Activated naive CD4-positive, alpha-beta T cell treated with anti-CD3 and anti-CD28 coated beads, Interleukin-2, amount 50 U/mL, for 16 hours (primary cell): Measurements from ENCODE around the gene HIRA.
"Not testable (repeated sequence)": the region's sequence is repeated elsewhere in the genome, so short reads cannot be mapped to it uniquely, and the experiment has no call there.

Experiments used
- DNase-seq: peaks from one replicate; pipeline ENCODE4 v3.0.0-alpha.2; 2020

The HIRA gene

GRCh38 chr22:19442166-19442565, 10.6 kb upstream of the HIRA start:
- DNase-seq, result no peak

- no peak for DNase-seq
Observed at GRCh38 chr22:19440411-19441195, 9.1 kb upstream of the HIRA start.

GRCh38 chr22:19438298-19438697, 6.8 kb upstream of the HIRA start:
- no peak for DNase-seq

DNA sequence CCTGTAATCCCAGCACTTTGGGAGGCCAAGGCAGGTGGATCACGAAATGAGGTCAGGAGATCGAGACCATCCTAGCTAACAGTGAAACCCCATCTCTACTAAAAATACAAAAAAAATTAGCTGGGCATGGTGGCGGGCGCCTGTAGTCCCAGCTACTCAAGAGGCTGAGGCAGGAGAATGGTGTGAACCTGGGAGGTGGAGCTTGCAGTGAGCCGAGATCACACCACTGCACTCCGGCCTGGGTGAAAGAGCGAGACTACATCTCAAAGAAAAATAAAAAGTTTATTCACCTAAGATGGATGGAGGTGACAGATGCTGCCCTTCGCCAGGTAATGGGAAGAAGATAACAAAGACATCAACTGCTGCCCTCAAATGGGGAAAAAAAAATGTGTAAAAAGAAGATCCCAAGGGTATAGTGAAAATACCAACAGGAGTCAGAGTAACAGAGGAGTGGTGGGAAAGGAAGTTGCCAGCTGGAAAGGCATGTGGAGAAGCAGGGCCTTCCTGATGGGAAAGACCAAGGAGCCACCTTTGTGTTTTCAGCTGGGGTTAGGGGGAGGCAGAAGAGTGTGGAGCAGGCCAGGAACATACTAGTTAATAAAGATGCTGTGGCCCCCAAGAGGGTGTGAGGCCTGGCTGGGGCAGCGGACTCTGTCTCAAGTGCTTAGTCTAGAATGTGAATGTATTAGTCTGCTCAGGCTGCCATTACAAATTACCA, 5.1 kb upstream of the HIRA start:
- not testable (repeated sequence) for DNase-seq

DNA sequence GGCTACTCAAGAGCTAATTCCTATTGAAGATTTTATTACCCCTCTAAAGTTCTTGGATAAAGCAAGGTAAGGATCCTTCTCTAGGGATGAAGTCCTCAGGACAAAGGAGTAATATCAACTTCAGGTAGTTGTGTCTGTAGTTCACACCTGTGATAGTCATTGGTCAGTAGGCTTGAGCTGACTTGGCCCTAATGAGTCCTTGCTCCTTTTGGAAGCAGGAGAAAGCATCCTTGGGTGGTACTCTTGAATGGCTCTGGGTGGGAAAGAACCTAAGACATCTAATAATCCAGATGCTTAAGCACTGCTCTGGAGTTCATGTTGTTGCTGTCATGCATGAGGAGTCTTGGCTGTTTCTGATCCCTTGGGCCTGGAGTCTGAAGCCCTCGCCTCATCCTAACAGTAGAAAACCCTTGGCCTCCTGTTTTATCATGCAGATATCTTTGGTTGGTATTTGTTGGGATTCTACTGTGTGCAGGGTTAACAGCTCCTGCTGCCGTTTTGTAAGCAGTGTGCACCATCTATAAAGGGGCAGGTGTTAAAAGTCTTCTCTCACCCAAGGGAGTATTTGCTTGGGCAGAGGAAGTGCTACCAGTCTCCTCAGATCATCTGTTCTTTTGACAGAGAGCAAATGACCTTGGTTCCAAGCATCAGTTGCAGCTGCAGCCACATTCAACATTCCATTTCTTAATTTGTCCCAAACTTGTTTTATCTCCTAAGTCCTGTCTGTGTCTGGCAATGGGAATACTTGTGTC, 3.5 kb upstream of the HIRA start:
- DNase-seq, result no peak

DNA sequence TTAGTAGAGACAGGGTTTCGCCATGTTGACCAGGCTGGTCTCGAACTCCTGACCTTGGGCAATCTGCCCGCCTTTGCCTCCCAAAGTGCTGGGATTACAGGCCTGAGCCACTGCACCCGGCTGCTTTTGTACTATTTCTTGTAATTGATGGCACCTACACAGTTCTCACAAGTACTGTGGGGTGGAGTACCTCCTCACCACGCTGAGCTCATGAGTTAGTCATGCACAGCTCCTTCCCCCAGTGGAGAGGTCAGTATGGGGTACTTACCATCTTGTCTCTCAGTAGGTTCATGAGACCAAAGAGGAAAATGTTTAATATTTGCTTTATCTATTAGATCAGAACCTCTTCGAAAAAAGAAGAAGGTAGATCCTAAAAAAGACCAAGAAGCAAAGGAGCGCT, 2.9 kb upstream of the HIRA start:
- DNase-seq, result no peak

GRCh38 chr22:19432133-19432851, 759 bp upstream of the HIRA start, which contains the start of gene MRPL40:
MRPL40 (plus strand) TSS chr22:19432545; CDS start chr22:19432555, 10 bp downstream.
- peak; percentile 92 for DNase-seq

- DNase-seq, result peak; percentile 24
Observed at GRCh38 chr22:19430890-19431541, 517 bp downstream of the HIRA start.

DNA sequence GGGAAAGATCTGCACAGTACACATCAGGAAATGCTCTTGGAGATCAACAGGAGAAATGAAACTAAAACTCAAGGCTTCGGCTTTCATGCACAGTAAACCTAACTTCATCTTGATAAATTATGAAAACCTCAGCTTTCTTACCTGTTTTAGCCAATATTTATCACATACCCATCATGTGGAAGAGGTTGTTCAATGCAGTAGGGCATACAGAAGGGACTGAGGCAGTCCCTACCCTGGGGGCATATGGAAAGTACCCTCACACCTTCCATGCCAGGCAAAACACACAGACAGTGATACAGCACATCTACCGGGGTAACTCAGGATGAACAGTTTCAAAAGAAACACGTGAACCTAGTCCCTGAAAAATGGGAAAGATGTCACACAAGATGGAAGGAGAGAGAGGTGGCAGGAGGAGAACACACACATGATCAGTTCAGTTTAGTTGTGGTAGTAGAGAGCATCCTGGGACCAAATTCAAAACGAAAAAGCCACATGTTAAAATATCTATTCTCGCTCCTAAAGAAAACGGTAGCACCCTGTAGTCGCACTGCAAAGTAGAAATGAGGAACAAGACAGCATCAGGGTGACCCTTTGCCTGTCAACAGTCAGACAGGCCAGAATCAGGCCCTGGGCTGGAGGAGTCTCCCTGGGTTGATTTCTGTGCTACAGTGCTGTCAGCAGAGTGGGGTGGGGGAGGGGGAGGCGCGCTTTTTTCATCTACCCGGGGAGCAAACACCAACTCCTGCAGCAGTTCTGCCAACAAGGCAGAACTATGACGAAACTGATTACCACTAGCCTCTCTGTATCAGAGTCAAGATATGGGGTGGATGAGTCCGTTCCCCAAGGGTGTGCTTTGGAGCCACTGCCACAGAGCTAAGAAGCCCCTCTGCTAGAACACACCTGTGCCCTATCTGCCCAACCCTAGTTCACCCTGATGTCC, 1.3 kb downstream of the HIRA start:
- peak; percentile 37 for DNase-seq

- DNase-seq, result no peak
Observed at GRCh38 chr22:19424186-19424500, 7.4 kb downstream of the HIRA start.

DNA sequence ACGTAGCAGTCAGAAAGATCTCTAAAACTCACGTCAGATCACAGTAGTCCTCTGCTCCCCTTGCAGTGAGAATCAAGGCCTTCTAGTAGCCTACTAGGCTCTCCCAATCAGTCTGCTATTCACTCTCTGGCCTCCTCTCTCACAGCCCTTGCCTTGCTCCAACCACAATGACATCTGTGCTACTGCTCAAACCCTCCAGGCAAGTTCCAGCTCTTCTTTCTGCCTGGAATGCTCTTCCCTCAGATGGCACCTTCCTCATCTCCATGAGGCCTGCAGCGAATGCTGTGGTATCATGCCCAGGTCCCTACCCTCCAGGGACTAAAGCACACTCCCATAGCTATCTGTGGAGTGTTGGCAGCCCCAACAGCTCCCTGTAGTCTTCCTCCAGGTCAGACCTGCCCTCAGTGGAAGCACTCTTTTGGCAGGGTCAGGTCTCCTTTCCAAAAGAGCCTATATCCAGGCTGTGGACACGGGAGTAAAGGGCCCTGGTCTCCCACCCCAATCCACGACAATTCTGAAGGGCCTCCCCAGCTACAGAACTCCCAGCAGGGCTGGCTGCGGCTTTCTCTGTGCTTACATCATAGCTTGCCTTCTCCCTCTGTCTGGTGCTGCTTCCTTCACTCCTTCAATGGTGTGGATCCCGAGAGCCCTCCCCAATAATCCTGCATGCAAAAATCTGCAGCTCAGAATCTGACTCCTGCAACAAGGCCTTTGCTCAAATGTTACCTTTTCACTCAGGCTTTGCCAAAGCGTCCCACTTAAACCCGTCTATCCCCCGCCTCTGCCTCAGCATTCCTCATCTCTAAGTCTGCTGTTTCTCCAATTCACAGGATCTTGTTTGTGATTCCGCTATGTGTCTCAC, 8.9 kb downstream of the HIRA start:
- DNase-seq, result no peak

DNA sequence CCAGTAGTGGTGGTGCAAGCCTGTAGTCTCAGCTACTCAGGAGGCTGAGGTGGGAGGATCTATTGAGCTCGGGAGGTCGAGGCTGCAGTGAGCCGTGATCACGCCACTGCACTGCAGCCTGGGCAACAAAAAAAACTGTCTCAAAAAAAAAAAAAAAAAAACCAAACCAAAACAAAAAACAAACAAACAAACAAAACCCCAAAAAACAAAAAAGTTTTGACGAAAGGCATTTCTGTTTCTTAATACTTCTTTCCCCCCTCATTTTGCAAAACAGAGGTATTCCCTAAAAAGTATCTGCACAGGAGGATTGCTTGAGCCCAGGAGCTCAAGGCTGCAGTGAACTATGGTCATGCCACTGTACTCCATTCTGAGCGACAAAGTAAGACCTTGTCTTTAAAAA, 11.2 kb downstream of the HIRA start:
- no peak for DNase-seq

DNA sequence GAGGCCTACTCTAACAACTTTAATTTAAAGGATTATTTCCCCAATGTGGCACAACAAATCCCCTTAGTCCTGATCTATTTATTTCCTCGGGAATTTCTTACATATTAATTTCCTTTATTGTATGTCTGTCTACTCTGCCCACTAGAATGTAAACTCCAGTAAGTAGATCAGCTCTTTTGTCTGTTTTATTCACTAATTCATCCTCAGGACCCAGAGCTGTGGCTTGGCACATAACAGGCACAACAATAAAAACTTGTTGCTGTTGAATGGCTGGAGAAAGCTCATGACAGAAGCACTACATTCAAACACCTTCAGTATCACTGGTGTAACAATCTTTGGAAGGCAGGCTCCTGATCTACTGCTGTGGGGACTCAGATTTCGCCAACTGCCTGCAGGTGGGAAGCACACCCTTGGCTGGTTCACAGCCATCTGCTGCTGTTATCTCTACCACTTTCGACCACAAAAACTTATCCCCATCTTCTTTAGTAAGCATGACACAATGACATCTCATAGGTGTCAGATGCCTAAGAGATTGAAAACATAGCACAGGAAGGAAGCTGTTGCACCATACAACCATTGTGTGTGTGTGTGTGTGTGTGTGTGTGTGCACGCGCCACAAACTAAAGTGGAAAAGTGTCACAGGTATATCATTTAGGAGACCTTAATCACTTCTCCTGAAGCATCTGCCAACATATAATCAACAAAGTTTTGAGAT, 11.9 kb downstream of the HIRA start:
- DNase-seq, result peak; percentile 24

GRCh38 chr22:19419086-19419463, 12.5 kb downstream of the HIRA start:
- DNase-seq, result no peak

GRCh38 chr22:19412923-19413322, 18.6 kb downstream of the HIRA start:
- no peak for DNase-seq

DNA sequence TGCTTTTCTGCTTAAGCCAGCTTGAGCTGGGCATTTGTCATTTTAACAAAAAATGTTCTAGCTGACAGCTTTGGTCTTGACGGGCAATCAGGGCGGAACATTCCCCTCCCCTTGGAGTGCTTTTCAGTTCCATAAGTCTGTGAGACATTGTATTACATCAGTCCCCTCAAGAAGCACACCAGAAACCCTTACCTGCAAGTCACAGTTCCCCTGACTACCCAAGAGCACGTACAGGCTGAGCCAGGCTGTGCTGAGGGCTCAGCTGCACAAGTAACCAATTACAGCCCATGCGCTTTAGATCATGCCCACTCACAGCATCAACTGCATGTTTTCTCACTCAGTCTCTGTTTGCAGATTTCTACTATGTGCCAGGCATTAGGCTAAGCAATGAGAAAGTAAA, 19.1 kb downstream of the HIRA start:
- DNase-seq, result no peak

- no peak for DNase-seq
Observed at GRCh38 chr22:19411690-19412045, 19.9 kb downstream of the HIRA start.

- DNase-seq, result no peak
Observed at GRCh38 chr22:19410941-19411689, 20.4 kb downstream of the HIRA start.
